ENCODE data around the gene SLC35A1.

DNA sequence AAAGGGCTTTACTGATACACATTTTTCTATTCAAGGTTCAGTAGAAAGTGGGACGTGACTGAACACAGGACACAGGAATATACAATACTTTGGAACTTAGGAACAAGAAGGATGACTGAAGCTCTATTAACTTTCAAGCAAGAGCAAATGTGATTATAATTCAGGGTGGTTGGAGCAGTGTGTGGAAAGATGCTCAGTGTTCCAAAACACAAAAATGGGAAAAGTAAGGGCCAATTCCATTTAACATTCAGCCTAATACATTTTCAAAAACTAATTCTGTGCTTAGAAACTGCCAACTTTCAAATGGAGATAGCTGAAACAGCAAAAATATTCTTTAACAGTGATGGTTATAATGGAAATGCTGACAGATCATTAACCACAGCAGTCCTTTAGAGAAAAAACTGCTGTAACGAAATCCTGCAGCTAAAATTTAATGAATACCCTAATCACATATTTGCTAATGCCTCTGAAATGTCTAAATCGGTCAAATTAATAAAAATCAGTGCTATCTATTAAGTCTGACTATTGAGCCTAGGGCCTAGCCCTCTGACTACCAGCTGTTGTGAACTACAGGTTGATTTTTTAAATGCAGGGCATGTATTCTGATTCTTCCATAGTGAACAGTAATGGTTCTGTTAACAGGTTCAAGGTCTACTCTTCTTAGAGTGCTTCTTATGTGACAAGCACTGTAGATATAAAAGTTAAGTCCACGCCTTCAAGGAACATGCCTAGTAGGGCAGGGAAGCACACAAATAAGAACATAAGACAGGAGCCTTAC lies 71.1 kb downstream of the SLC35A1 start:
- TF ChIP-seq, protein P1, sequence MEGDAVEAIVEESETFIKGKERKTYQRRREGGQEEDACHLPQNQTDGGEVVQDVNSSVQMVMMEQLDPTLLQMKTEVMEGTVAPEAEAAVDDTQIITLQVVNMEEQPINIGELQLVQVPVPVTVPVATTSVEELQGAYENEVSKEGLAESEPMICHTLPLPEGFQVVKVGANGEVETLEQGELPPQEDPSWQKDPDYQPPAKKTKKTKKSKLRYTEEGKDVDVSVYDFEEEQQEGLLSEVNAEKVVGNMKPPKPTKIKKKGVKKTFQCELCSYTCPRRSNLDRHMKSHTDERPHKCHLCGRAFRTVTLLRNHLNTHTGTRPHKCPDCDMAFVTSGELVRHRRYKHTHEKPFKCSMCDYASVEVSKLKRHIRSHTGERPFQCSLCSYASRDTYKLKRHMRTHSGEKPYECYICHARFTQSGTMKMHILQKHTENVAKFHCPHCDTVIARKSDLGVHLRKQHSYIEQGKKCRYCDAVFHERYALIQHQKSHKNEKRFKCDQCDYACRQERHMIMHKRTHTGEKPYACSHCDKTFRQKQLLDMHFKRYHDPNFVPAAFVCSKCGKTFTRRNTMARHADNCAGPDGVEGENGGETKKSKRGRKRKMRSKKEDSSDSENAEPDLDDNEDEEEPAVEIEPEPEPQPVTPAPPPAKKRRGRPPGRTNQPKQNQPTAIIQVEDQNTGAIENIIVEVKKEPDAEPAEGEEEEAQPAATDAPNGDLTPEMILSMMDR (IDR thresholded peaks at IDR 0.05): no peak
- TF ChIP-seq POLR2A (IDR thresholded peaks at IDR 0.05): no peak
